Measurements from ENCODE around the gene CEACAM19.
"Not testable (repeated sequence)": the region's sequence is repeated elsewhere in the genome, so short reads cannot be mapped to it uniquely, and the experiment has no call there.

Gene CEACAM19

GRCh38 chr19:44697670-44698034, 26.4 kb downstream of the CEACAM19 start:
- H3K4me3 ChIP-seq (ENCODE audit: low read depth, low read length): no peak overlapping the region

DNA sequence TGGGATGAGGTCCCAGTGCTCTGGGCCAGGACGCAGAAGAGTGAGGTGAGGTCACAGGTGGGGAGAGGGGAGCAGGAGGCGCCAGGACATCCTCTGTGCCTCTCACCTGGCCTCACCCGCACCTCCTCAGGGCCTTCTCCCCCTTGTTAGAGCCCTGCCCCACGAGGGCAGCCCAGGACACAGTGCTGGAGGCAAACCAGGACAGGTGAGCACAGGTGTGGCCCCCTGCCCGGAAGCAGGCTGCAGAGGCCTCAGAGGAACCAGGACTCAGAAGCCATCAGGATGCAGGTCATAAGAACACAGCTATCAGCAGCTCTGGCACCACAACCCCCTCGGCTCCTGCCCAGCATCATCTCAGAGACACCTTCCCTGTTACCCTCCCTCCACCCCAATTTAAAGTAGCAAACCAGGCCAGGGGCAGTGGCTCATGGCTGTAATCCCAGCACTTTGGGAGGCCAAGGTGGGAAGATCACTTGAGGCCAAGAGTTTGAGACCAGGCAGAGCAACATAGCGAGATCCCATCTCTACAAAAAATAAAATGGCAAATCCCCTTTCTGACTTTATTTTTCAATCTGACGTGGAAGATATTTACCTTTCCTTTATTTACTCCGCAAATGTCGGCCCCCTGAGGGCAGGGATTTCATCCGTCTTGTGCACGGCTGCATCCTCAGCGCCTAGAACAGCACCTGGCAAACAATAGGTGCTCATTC, 27.4 kb downstream of the CEACAM19 start, which contains the start of gene CEACAM16:
Gene CEACAM16 (plus strand): TSS at position 660 of the 710 bp plus-strand sequence. CDS start 2,306 bp downstream, outside the sequence.
- H3K4me3 ChIP-seq (ENCODE audit: low read depth, low read length): no peak within 1 kb of the TSS

DNA sequence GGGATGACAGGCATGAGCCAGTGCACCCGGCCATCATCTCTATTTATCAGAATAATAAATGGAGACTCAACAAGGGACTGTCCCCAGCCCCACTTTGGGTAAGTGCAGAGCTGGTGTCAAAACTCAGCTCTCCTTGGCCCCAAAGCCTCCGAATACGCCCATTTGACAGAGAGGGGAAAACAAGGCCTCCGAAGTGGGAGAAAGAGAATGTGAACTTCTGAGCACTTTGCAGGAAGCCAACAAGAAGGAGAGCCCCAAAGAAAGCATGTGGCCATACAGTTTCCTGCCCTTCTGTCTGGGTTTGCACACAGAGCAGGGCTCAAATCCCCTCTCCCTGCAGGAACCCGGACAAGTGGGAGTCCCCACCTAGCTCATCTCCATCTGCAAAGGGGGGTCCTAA, 29.3 kb downstream of the CEACAM19 start:
- H3K4me3 ChIP-seq (ENCODE audit: low read depth, low read length): no peak overlapping the region

- H3K4me3 ChIP-seq (ENCODE audit: low read depth, low read length): no peak overlapping the region
Observed at GRCh38 chr19:44701228-44701627, 29.9 kb downstream of the CEACAM19 start.

GRCh38 chr19:44702551-44703176, 31.4 kb downstream of the CEACAM19 start:
- no peak overlapping the region for H3K4me3 ChIP-seq (ENCODE audit: low read depth, low read length)

DNA sequence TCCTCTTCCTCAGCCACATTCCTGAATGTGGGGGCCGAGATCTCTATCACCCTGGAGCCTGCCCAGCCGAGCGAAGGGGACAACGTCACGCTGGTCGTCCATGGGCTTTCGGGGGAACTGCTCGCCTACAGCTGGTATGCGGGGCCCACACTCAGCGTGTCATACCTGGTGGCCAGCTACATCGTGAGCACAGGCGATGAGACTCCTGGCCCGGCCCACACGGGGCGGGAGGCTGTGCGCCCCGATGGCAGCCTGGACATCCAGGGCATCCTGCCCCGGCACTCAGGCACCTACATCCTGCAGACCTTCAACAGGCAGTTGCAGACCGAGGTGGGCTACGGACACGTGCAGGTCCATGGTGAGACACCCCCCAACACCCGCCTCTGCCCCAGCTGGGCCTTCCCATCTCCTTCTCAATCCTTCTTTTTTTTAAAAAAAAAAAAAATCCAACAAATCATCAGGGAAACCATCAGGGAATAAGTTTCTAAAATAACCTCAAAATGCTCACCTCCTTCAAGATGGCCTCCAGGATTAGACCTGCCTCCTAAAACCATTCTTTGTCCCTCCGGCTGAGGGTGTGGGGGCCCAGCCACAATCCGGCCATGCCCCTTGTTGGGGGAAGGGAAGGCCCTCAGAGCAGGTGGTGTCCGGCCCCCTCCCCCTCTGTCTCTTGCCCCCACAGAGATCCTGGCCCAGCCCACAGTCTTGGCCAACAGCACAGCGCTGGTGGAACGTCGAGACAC, 32.2 kb downstream of the CEACAM19 start:
- no peak overlapping the region for H3K4me3 ChIP-seq (ENCODE audit: low read depth, low read length)

GRCh38 chr19:44704982-44705381, 33.7 kb downstream of the CEACAM19 start:
- no peak overlapping the region for H3K4me3 ChIP-seq (ENCODE audit: low read depth, low read length)

DNA sequence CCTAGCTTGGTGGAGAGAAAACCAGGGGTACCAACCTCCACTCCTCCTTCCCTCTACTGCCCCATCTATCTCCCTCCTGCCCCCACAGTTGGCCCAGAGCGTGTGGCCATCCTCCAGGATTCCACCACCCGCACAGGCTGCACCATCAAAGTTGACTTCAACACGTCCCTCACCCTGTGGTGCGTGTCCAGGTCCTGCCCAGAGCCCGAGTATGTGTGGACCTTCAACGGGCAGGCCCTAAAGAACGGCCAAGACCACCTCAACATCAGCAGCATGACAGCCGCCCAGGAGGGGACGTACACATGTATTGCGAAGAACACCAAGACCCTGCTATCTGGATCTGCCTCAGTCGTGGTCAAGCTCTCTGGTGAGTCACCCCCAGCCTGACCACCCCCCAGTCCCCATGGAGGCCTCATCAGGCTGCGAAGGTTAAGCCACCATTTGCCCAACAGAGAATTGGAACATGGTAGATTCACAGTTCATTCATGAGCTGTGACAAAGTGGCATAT, 34.3 kb downstream of the CEACAM19 start:
- no peak overlapping the region for H3K4me3 ChIP-seq (ENCODE audit: low read depth, low read length)

- H3K4me3 ChIP-seq (ENCODE audit: low read depth, low read length): no peak overlapping the region
Observed at GRCh38 chr19:44706506-44707236, 35.4 kb downstream of the CEACAM19 start.

DNA sequence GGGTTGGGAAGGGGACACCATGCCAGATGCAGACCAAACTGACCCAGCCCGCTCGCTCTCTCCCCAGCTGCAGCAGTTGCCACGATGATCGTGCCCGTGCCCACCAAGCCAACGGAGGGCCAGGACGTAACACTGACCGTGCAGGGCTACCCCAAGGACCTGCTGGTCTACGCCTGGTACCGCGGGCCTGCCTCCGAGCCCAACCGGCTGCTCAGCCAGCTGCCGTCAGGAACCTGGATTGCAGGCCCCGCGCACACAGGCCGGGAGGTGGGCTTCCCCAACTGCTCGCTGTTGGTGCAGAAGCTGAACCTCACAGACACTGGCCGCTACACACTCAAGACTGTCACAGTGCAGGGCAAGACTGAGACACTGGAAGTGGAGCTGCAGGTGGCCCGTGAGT, 36.5 kb downstream of the CEACAM19 start:
- H3K4me3 ChIP-seq (ENCODE audit: low read depth, low read length): no peak overlapping the region

DNA sequence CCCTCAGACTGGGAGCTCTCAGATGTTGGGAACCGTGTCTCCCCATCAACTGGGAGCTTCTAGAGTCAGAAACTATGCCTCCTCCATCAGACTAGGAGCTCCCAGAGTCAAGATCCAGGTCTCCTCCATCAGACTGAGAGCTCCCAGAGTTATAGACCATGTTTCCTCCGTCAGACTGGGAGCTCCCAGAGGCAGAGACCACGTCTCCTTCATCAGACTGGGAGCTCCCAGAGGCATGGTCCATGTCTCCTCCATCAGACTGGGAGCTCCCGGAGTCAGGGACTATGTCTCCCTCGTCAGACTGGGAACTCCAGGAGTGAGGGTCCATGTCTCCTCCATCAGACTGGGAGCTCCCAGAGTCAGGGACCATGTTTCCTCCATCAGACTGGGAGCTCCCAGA, 37.7 kb downstream of the CEACAM19 start:
- H3K4me3 ChIP-seq (ENCODE audit: low read depth, low read length): no peak overlapping the region

DNA sequence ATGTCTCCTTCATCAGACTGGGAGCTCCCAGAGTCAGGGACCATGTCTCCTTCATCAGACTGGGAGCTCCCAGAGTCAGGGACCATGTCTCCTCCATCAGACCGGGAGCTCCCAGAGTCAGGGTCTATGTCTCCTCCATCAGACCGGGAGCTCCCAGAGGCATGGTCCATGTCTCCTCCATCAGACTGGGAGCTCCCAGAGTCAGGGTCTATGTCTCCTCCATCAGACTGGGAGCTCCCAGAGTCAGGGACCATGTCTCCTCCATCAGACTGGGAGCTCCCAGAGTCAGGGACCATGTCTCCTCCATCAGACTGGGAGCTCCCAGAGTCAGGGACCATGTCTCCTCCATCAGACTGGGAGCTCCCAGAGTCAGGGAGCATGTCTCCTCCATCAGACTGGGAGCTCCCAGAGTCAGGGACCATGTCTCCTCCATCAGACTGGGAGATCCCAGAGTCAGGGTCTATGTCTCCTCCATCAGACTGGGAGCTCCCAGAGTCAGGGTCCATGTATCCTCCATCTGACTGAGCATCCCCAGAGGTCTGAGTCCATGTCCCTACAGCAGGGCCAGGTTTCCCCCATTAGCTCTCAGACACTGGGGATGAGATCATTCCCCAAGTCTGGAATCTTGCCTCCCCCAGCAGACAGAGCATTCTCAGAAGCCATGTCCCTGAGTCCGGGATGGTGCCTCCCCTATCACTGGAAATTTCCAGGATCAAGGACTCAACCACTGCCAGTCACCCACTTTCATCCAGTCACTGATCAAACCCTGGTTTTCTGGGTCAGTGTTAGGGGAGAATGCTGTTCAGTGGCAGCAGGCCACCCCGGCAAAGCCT, 38.4 kb downstream of the CEACAM19 start:
- not testable (repeated sequence) for H3K4me3 ChIP-seq (ENCODE audit: low read depth, low read length)

- H3K4me3 ChIP-seq (ENCODE audit: low read depth, low read length): no peak overlapping the region
Observed at GRCh38 chr19:44710483-44710882, 39.2 kb downstream of the CEACAM19 start.

DNA sequence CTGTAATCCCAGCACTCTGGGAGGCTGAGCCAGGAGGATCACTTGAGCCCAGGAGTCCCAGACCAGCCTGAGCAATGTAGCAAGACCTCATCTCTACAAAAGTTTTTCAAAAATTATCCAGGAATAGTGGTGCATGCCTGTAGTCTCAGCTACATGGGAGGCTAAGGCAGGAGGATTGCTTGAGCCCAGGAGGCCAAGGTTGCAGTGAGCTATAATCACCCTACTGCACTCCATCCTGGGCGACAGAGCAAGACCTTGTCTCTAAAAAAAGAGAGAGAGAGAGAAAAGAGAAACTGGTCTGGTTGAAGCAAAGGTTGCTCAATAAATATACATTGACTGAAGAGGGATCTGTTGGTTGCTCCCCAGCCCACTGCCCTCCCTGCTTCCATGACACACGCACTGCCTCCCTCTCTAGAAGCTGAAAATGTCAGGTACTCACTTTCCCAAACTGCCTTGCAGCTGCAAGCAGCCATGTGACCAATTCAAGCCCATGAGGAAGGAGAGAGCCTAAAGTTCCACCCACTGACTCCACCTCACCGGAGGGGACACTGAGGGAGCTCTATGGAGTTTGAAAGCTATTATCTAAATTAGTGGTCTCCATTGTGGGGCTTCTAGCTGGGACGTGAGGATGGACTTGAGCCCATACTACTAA, 41.7 kb downstream of the CEACAM19 start:
- H3K4me3 ChIP-seq (ENCODE audit: low read depth, low read length): no peak overlapping the region

GRCh38 chr19:44714597-44715169, 43.4 kb downstream of the CEACAM19 start:
- no peak overlapping the region for H3K4me3 ChIP-seq (ENCODE audit: low read depth, low read length)

DNA sequence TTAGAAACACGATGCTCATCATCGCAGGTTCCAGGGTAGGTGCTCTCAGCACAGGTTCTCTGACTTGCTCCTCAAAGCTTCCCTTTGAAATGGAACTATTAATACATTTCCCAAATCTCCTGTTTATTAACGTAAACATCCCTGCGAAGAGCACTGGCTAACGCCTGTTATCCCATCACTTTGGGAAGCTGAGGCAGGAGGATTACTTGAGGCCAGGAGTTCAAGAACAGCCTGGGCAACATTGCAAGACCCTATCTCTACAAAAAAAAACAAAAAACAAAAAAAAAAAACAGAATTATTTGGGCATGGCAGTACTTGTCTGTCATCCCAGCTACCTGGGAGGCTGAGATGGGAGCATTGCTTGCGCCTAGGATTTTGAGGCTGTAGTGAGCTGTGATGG, 46.3 kb downstream of the CEACAM19 start:
- no peak overlapping the region for H3K4me3 ChIP-seq (ENCODE audit: low read depth, low read length)

- H3K4me3 ChIP-seq (ENCODE audit: low read depth, low read length): no peak overlapping the region
Observed at GRCh38 chr19:44718441-44719261, 47.4 kb downstream of the CEACAM19 start.

GRCh38 chr19:44719262-44719701, 48.0 kb downstream of the CEACAM19 start:
- H3K4me3 ChIP-seq (ENCODE audit: low read depth, low read length): no peak overlapping the region
